ENCODE data around the gene TRIM5.
A peak's percentile ranks its signal among the peaks of the same experiment; 100 is the strongest.
"Not testable (repeated sequence)": the region's sequence is repeated elsewhere in the genome, so short reads cannot be mapped to it uniquely, and the experiment has no call there.

Gene TRIM5

GRCh38 chr11:5686426-5686825 lies 1.6 kb upstream of the TRIM5 start:
- DNase-seq: no peak

DNA sequence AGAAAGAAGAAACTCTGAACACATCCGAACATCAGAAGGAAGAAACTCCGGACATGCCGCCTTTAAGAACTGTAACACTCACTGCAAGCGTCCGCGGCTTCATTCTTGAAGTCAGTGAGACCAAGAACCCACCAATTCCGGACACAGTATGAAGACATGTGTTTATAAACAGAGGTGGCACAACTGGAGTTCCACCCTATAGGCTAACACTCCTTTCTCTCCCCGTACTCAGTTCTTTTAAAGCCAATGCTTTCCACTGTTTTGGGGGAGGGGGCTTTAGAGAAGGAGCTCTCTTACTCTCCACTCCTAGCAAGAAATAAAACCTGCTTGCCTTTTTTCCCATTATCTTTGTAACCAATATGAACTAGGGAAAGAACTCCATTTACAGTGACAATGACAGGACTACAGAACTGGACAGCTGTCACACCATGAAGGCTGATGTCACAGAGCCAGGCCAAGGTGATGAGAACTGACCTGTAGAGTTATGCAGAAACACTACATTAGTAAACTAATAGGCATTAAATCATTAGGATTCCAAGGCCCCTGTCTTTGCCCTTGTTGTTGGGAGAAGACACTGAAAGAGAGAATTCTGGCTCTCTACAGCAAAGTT lies 733 bp downstream of the TRIM5 start:
- no peak for DNase-seq

GRCh38 chr11:5683620-5684019 lies 1.3 kb downstream of the TRIM5 start:
- peak; percentile 41 for DNase-seq

GRCh38 chr11:5682890-5683441 lies 1.9 kb downstream of the TRIM5 start:
- DNase-seq: not testable (repeated sequence)

DNA sequence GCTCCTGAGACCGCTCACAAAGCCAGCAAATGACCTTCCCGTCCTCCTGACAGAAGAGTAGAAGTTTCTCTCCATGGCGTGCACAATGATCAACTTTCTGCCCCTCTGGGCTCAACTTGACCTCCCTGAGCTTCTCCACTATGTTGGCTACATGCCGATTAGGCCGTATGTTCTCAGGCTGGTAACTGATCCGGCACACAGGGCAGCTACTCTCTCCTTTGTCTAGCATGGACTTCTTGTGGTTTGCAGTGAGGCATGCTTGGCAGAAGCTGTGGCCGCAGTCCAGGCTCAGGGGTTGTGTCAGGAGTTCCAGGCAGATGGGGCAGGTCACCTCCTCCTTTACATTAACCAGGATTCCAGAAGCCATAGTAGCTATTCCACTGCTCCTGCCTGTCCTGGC lies 5.1 kb downstream of the TRIM5 start:
- DNase-seq: no peak

- DNase-seq: no peak
Measured at GRCh38 chr11:5674391-5674790, 10.5 kb downstream of the TRIM5 start.

DNA sequence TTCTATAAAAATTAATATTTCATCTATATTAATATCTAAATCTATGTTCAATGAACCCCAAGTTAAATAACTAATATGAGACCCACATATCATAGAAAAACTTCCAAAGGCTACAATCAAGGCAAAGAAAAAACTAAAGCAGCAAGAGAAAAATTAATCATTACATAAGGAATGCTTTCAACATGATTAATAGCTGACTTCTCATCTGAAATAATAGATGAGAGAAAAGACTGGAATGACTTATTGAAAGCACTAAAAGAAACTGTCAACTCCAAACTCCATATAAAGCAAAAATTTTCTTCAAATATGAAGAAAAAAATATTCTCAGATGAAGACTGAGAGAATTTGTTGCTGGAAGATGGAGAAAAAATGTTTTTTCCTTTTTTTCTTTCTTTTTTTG lies 13.0 kb downstream of the TRIM5 start:
- DNase-seq: no peak

DNA sequence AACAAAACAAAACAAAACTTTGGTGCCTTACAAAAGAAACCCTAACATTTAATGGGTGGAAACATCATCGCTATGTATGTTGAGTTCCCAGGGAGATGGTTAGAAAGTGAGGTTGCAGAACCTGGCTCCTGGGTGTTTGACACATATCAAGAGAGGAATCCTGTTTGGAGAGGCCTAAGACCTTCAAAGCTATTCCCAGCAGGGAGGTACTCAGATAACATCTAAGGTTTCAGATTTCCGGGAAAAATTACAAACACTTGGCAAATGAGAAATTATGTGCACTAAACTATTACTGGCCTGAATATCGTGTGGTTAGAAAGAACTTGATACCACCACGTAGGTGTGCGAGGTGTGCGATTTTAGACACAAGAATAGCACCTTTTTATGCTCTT lies 18.5 kb downstream of the TRIM5 start:
- DNase-seq: no peak

GRCh38 chr11:5665746-5666401 lies 19.0 kb downstream of the TRIM5 start:
- DNase-seq: no peak

- no peak for DNase-seq
Measured at GRCh38 chr11:5665051-5665570, 19.8 kb downstream of the TRIM5 start.

- no peak for DNase-seq
Measured at GRCh38 chr11:5663511-5663910, 21.4 kb downstream of the TRIM5 start.

- no peak for DNase-seq
Measured at GRCh38 chr11:5658318-5658717, 26.6 kb downstream of the TRIM5 start.

GRCh38 chr11:5656956-5657355 lies 27.9 kb downstream of the TRIM5 start:
- DNase-seq: not testable (repeated sequence)

DNA sequence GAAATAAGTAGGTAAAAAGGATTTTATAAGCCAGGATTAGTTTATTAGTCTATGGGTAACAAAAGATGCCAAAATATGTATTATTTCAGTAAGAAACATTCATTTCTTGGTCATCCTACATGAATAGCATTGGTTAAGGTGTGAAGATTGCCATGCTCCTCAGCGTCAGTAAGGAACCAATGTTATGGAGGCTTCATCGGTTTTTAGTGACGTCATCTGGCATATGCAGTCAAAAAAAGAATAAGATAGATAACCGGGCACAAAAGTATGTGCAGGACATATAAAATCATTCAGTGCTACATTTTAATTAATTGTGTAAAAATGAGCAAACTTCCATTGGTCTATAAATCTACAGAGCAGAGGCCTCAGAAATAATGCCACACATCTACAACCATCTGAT lies 29.4 kb downstream of the TRIM5 start:
- no peak for DNase-seq

DNA sequence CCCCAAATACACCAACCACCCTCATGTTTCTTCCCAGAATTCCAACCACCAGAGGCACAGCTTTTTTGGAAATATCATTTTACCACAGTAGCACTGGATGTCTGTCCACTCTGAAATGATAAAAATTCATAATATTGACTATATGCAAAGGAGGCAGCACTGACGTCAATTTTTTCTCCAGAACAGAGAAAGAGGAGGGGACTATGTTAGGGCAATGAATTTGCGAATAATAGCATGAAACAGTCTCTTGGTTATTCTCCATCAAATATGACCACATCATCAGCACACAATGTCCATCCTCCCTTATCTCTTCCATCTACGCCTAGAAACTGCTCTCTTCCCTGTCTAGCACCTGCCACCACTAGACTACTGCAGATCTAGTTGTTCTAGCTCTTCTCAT lies 38.7 kb downstream of the TRIM5 start:
- DNase-seq: no peak

GRCh38 chr11:5643585-5643984 lies 41.3 kb downstream of the TRIM5 start:
- no peak for DNase-seq

DNA sequence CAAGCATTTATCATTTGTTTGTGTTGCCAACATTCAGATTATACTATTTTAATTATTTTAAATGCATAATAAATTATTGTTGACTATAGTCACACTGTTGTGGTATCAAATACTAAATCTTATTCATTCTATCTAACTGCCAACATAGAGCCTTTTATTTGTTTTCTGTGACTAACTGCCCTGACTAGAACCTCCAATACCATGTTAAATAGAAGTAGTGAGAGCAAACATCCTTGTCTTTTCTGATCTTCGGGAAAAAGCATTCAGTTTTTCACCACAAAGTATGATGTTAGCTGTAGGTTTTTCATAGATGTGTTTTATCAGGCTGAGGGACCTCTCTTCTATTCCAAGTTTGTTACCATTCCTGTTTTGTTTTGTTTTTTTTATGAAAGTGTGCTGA lies 44.9 kb downstream of the TRIM5 start:
- no peak for DNase-seq

GRCh38 chr11:5631969-5632635 lies 52.8 kb downstream of the TRIM5 start:
- DNase-seq: no peak

DNA sequence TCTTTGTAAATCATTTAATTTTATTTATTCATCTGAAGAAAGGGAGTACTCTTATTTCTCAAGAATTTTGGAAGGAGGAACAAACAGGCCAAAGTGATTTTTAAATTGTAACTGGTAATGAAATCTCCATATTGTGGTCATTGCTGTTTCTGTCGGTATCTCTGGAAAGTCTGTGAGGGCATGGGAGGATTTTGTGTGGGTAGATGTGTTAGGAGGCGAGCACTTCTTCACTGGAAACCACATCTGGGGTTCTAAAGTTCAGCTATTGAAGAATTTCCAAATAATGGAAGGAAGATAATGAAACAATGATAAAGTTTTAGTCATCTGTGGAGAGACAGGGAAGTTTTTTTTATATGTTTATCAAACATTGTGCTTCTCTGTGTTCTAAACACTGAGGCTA lies 53.5 kb downstream of the TRIM5 start:
- no peak for DNase-seq

- DNase-seq: no peak
Measured at GRCh38 chr11:5626196-5626595, 58.7 kb downstream of the TRIM5 start.

- DNase-seq: no peak
Measured at GRCh38 chr11:5625281-5625680, 59.6 kb downstream of the TRIM5 start.

DNA sequence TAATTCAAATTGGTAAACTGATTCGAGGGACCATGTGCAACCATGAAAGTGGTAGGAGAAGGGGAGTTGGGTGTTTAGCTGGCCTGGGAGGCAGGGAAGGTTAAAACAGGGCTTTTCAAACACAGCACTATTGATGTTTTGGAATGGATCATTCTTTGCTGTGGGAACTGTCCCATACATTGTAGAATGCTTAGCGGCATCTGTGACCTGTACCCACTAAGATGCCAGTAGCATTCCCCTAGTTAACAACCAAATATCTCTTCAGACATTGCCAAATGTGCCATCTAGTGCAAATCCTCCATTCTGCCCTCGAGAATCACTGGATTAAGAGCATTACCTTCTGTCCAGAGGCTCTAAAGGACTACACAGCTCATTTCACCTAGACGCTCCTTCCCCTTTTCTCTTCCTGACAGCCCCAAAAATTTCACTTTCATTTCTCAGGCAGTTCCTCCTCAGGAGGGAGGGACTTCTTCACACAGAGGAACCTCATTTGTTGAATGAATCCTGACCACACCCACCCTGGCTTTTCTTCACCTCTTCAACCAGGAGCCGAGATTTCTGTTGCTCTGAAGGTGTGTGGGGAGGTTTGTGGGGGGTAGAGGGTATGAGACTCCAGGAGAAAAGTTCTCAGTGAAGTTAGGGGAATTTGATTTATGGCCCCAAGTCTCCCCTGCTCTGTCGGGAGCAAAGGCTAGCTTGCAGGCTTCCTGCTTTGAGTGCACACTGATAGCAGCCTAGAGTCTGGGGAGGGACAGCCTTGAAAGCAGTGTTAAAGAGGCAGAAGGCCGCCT lies 60.2 kb downstream of the TRIM5 start, which contains the start of gene TRIM34:
Gene TRIM34, plus strand, starts transcription at position 513 of the 791 bp plus-strand sequence. CDS start 7,331 bp downstream, outside the sequence.
- DNase-seq: peak; percentile 40

GRCh38 chr11:5622802-5623201 lies 62.1 kb downstream of the TRIM5 start:
- no peak for DNase-seq
